ENCODE data around the gene SHC2.

GRCh38 chr19:376111-376470 is 84.7 kb downstream of the SHC2 start:
- no peak for TF ChIP-seq CTCF (conservative IDR thresholded peaks at IDR 0.05; ENCODE audit: low read length)
- no peak for TF ChIP-seq EZH2phosphoT487 (IDR thresholded peaks at IDR 0.05; ENCODE audit: borderline replicate concordance)

Measured in Loucy (cell line).